Neural cell (in vitro differentiated cells): Measurements from ENCODE around the gene PRDM2. TPM values are rescaled to one million over a fixed set of nuclear protein-coding genes. Genes with fewer than 3 reads are reported as not detected.

Source experiments
- H2AFZ ChIP-seq: fragments of 200-600, 300-800 bp; sonication (generic), shearing (Covaris generic); 2 replicates; pipeline ENCODE4 v1.6.0; 2014; ENCODE audit warnings: low read depth, mild to moderate bottlenecking, antibody characterized with exemption, low read length, moderate library complexity
- H3F3A ChIP-seq: fragments of 200-600 bp; shearing (Covaris generic); 2 replicates; pipeline ENCODE4 v1.6.1; 2016; ENCODE audit warnings: mild to moderate bottlenecking, moderate library complexity, mixed read lengths, antibody characterized with exemption, low read length; ENCODE audit not compliant: insufficient read depth, poor library complexity, severe bottlenecking
- H3K27ac ChIP-seq: fragments of 200-600, 300-800 bp; sonication (generic), shearing (Covaris generic); 2 replicates; pipeline ENCODE4 v1.5.1; 2014; ENCODE audit warnings: mild to moderate bottlenecking, low read length, moderate library complexity
- H3K27me3 ChIP-seq: fragments of 300-800, 200-600 bp; sonication (generic), shearing (Covaris generic); 2 replicates; pipeline ENCODE4 v1.6.0; 2014; ENCODE audit warnings: mild to moderate bottlenecking, low read depth, low read length, moderate library complexity; ENCODE audit not compliant: insufficient read depth
- H3K36me3 ChIP-seq: fragments of 300-800, 200-600 bp; sonication (generic), shearing (Covaris generic); 2 replicates; pipeline ENCODE4 v1.5.1; 2014; ENCODE audit warnings: mild to moderate bottlenecking, antibody characterized with exemption, low read length, moderate library complexity; ENCODE audit not compliant: insufficient read depth
- H3K4me2 ChIP-seq: fragments of 300-800, 200-600 bp; sonication (generic), shearing (Covaris generic); 2 replicates; pipeline ENCODE4 v1.6.0; 2014; ENCODE audit warnings: mild to moderate bottlenecking, low read length
- H3K4me3 ChIP-seq: fragments of 300-800, 200-600 bp; sonication (generic), shearing (Covaris generic); 2 replicates; pipeline ENCODE4 v1.5.1; 2014; ENCODE audit warnings: mild to moderate bottlenecking, low read length, moderate library complexity
- H3K79me2 ChIP-seq: fragments of 200-600 bp; shearing (Covaris generic); replicated peaks from 2 replicates; pipeline ENCODE4 v1.6.0; 2014; ENCODE audit warnings: mild to moderate bottlenecking, low read length, moderate library complexity; ENCODE audit not compliant: insufficient read depth
- H3K9ac ChIP-seq: fragments of 300-800, 200-600 bp; sonication (generic), shearing (Covaris generic); 2 replicates; pipeline ENCODE4 v1.6.1; 2016; ENCODE audit warnings: mild to moderate bottlenecking, low read length, mixed read lengths
- H3K9me2 ChIP-seq: fragments of 200-600 bp; shearing (Covaris generic); 2 replicates; pipeline ENCODE4 v1.6.1; 2016; ENCODE audit warnings: mild to moderate bottlenecking, low read length, mixed read lengths; ENCODE audit not compliant: insufficient read depth
- H3K9me3 ChIP-seq: fragments of 200-600, 300-800 bp; sonication (generic), shearing (Covaris generic); 2 replicates; pipeline ENCODE4 v1.6.1; 2016; ENCODE audit warnings: mild to moderate bottlenecking, mixed run types, low read length, moderate library complexity, mixed read lengths
- H4K20me1 ChIP-seq: fragments of 200-600 bp; shearing (Covaris generic); 2 replicates; pipeline ENCODE4 v1.6.1; 2016; ENCODE audit warnings: mild to moderate bottlenecking, mixed run types; ENCODE audit not compliant: insufficient read depth
- EP300 ChIP-seq: fragments of 450-650 bp; conservative IDR thresholded peaks from 2 replicates; pipeline ENCODE4 v1.6.1; 2014; ENCODE audit warnings: antibody characterized with exemption, mild to moderate bottlenecking, moderate library complexity; ENCODE audit not compliant: poor library complexity, severe bottlenecking
- EZH2 ChIP-seq: fragments of 200-600, 300-800 bp; shearing (Covaris generic), sonication (generic); IDR thresholded peaks from 2 replicates; pipeline ENCODE4 v1.6.1; 2014; ENCODE audit warnings: antibody characterized with exemption, low read length, borderline replicate concordance, mild to moderate bottlenecking; ENCODE audit not compliant: insufficient read depth, poor library complexity, severe bottlenecking
- MXI1 ChIP-seq: fragments of 450-650 bp; conservative IDR thresholded peaks from 2 replicates; pipeline ENCODE4 v1.6.1; 2014; ENCODE audit warnings: antibody characterized with exemption, mild to moderate bottlenecking; ENCODE audit not compliant: poor library complexity, severe bottlenecking
- POLR2AphosphoS5 ChIP-seq: IDR thresholded peaks from 2 replicates; pipeline ENCODE4 v1.6.1; 2012
- TAF1 ChIP-seq: IDR thresholded peaks from 2 replicates; pipeline ENCODE4 v1.6.1; 2012; ENCODE audit warnings: low read depth
- polyA plus RNA-seq: library from polyadenylated mRNA; depleted of rRNA; stranded (reverse); fragments of >200 nt; gene quantifications from 2 replicates; pipeline ENCODE4 v1.2.3, GENCODE V29; 2014
- TF ChIP-seq, protein P1 (sequence below): fragments of 450-650 bp; IDR thresholded peaks from 2 replicates; pipeline ENCODE4 v1.5.1; 2014; ENCODE audit warnings: antibody characterized with exemption, mild to moderate bottlenecking, moderate library complexity; ENCODE audit not compliant: poor library complexity, severe bottlenecking
- TF ChIP-seq, protein P2 (sequence below): IDR thresholded peaks from 2 replicates; pipeline ENCODE4 v1.6.1; 2012; ENCODE audit warnings: borderline replicate concordance

The PRDM2 gene
- polyA plus RNA-seq, 1 donor from 2014 or later = 10.7 TPM

DNA sequence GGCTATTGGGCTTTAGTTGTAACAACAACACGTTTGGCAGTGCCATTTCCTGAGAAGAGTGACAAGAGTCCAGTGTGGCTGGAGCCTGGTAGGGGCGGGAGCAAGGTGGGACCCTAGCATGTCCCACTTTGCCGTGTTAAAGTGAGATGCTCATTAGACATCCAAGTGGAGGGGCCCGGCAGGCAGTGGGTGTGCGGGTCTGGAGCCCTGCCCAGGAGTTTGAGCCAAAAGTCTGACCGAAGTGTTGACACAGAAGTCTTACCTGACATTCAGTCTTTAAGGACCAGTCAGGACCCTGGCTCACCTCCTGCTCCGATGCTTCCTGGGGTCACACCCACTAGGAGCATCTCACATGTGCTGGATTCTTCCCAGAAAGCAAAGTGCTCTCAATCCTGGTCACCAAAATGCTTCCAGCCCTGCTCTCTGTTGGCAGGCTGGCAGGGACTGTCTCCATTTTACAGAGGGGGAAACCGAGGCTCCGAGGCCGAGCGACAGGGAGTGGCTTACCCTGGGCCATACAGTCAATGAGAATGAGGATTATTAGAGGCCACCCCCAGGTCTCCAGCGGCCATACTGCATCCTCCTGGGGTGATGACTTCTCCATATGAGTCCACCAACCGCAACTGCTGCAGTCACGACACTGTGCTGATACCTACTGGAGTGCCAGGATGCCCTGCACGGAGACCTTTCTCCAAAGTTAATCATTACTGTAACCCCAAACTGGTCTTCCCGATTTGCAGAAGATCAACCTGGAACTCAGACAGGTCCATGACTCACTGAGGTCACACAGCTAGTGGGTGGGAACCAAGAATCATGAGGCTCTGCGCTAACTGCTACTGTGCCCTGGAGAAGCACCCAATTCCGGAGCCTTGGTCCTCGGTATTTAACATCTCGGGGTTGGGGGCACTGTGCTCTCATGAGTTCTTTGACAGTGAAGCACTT lies 112.7 kb downstream of the PRDM2 start:
- Histone ChIP-seq H2AFZ (no peak overlapping the region), H3K36me3 (no peaks in the 10 kb centered on the region), H3K4me2 (no peak overlapping the region), H3K4me3 (no peak overlapping the region), H3K9me3 (no peaks in the 10 kb centered on the region), H3K27ac (no peak overlapping the region), H4K20me1 (no peaks in the 10 kb centered on the region), H3K9ac (no peak overlapping the region), H3F3A (no peaks in the 10 kb centered on the region), H3K27me3 (no peaks in the 10 kb centered on the region), H3K9me2 (no peaks in the 10 kb centered on the region), H3K79me2 (no peaks in the 10 kb centered on the region)
- TF ChIP-seq MXI1 (no peak), TAF1 (no peak), EZH2 (no peak), EP300 (no peak), POLR2AphosphoS5 (no peak)
- TF ChIP-seq, protein P1, sequence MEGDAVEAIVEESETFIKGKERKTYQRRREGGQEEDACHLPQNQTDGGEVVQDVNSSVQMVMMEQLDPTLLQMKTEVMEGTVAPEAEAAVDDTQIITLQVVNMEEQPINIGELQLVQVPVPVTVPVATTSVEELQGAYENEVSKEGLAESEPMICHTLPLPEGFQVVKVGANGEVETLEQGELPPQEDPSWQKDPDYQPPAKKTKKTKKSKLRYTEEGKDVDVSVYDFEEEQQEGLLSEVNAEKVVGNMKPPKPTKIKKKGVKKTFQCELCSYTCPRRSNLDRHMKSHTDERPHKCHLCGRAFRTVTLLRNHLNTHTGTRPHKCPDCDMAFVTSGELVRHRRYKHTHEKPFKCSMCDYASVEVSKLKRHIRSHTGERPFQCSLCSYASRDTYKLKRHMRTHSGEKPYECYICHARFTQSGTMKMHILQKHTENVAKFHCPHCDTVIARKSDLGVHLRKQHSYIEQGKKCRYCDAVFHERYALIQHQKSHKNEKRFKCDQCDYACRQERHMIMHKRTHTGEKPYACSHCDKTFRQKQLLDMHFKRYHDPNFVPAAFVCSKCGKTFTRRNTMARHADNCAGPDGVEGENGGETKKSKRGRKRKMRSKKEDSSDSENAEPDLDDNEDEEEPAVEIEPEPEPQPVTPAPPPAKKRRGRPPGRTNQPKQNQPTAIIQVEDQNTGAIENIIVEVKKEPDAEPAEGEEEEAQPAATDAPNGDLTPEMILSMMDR = no peak
- TF ChIP-seq, protein P2, sequence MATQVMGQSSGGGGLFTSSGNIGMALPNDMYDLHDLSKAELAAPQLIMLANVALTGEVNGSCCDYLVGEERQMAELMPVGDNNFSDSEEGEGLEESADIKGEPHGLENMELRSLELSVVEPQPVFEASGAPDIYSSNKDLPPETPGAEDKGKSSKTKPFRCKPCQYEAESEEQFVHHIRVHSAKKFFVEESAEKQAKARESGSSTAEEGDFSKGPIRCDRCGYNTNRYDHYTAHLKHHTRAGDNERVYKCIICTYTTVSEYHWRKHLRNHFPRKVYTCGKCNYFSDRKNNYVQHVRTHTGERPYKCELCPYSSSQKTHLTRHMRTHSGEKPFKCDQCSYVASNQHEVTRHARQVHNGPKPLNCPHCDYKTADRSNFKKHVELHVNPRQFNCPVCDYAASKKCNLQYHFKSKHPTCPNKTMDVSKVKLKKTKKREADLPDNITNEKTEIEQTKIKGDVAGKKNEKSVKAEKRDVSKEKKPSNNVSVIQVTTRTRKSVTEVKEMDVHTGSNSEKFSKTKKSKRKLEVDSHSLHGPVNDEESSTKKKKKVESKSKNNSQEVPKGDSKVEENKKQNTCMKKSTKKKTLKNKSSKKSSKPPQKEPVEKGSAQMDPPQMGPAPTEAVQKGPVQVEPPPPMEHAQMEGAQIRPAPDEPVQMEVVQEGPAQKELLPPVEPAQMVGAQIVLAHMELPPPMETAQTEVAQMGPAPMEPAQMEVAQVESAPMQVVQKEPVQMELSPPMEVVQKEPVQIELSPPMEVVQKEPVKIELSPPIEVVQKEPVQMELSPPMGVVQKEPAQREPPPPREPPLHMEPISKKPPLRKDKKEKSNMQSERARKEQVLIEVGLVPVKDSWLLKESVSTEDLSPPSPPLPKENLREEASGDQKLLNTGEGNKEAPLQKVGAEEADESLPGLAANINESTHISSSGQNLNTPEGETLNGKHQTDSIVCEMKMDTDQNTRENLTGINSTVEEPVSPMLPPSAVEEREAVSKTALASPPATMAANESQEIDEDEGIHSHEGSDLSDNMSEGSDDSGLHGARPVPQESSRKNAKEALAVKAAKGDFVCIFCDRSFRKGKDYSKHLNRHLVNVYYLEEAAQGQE = no peak

DNA sequence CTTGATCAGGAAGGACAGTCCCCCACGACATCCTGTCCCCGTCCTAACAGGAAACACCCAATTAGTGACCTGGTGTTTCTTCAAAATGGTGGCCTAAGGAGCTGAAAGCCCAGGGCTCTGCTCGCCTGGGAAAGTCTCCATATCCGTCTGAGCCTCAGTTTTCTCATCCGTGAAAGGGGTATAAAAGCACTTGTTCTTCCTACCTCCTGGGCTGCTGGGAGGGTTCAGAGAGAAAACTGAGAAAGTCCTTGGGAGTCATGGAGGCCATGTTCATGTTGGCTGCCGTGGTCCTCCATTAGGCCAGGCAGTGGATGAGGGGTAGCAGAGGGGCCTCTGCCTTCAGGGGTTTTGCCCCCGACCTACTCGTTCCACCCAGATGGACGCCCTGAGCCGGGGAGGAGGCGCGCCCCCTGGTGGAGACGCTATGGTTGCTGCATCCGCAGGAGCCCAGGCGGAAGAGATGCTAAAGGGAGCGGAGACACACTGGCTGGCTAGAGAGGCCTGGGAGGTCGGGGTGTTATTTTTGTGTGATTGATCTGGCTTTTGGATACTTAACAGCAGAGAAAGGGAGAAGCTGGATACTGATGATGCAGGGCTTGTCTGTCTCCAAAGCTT lies 113.5 kb downstream of the PRDM2 start:
- no peaks in the 10 kb centered on the region for H3K79me2 ChIP-seq
- H3K27ac ChIP-seq = no peak overlapping the region
- TF ChIP-seq EP300 (no peak), TAF1 (no peak), POLR2AphosphoS5 (no peak)
- H3K4me3 ChIP-seq = no peak overlapping the region
- H3K9ac ChIP-seq = no peak overlapping the region
- H3K36me3 ChIP-seq = no peaks in the 10 kb centered on the region
- no peaks in the 10 kb centered on the region for H3K9me3 ChIP-seq
- no peaks in the 10 kb centered on the region for H3K9me2 ChIP-seq
- H3F3A ChIP-seq = no peaks in the 10 kb centered on the region
- no peaks in the 10 kb centered on the region for H3K27me3 ChIP-seq
- no peak overlapping the region for H3K4me2 ChIP-seq
- H2AFZ ChIP-seq = no peak overlapping the region
- no peaks in the 10 kb centered on the region for H4K20me1 ChIP-seq
